A549 (cell line): ENCODE results near the gene ITGB7. TPM values are rescaled to one million over a fixed set of nuclear protein-coding genes. Genes with fewer than 3 reads are reported as not detected.

Experiments
- ATAC-seq, 2 experiments: fragments of 200-7000 bp in 1 of 2; fragments of >200 bp in 1 of 2; cut with Nextera tagmentation in 1 of 2; cut with Tn5 transposase in 1 of 2; 3 replicates each; pipeline versions ENCODE4 v1.8.0 to v1.9.1; 2018 to 2020; ENCODE audit warnings: mild to moderate bottlenecking in 1 of 2, moderate library complexity in 1 of 2
- CTCF ChIA-PET: fragments of 300-600 bp; sonication (Branson Sonifier 250); formaldehyde crosslinking; extraction: SDS; loops from one replicate; lab custom pipeline; 2021; ENCODE audit warnings: antibody characterized with exemption, inconsistent platforms; lab: Yijun Ruan, JAX
- POLR2A ChIA-PET: fragments of 350-600 bp; formaldehyde crosslinking; extraction: SDS; loops from one replicate; lab custom pipeline; 2021; ENCODE audit warnings: antibody characterized with exemption, inconsistent platforms; lab: Yijun Ruan, JAX
- DNase-seq, 2 experiments: peaks; one replicate each; pipeline versions ENCODE4 v3.0.0 to v3.0.0-alpha.2; 2011 to 2016; ENCODE audit warnings: low read depth in 1 of 2, low spot score in 1 of 2
- FAIRE-seq: peaks from 2 replicates; lab custom pipeline; 2011; peaks lifted over from hg19 to GRCh38; lab: Jason Lieb, UNC
- H3K27ac ChIP-seq, 2 experiments: fragments of >200 bp; sonication (Bioruptor Twin); formaldehyde crosslinking; 3 replicates each; pipeline ENCODE4 v1.5.1; 2016 to 2017
- H3K4me1 ChIP-seq: fragments of >200 bp; sonication (Bioruptor Twin); formaldehyde crosslinking; 3 replicates; pipeline ENCODE4 v1.6.1; 2016
- H3K4me2 ChIP-seq: fragments of >200 bp; sonication (Bioruptor Twin); formaldehyde crosslinking; 3 replicates; pipeline ENCODE4 v1.6.1; 2016
- H3K4me3 ChIP-seq: fragments of >200 bp; sonication (Bioruptor Twin); formaldehyde crosslinking; 3 replicates; pipeline ENCODE4 v1.5.1; 2016
- H3K9me3 ChIP-seq: fragments of >200 bp; sonication (Bioruptor Twin); formaldehyde crosslinking; 3 replicates; pipeline ENCODE4 v1.6.1; 2016
- ATOH8 ChIP-seq: fragments of 250-450 bp; sonication (Bioruptor Pico); IDR thresholded peaks from 2 replicates; pipeline ENCODE4 v1.5.0; 2020; ENCODE audit warnings: low read depth, mild to moderate bottlenecking, moderate library complexity
- CEBPB ChIP-seq, 2 experiments: fragments of >200 bp in 1 of 2; sonication (Bioruptor Twin) in 1 of 2; formaldehyde crosslinking in 1 of 2; IDR thresholded peaks; 2 replicates each; pipeline ENCODE4 v1.6.1; 2012 to 2016
- CHD2 ChIP-seq: fragments of 150-350 bp; IDR thresholded peaks from 2 replicates; pipeline ENCODE4 v1.6.1; 2014; ENCODE audit warnings: low read length; ENCODE audit not compliant: partially characterized antibody
- CTCF ChIP-seq: fragments of >200 bp; sonication (Bioruptor Twin); formaldehyde crosslinking; IDR thresholded peaks from 3 replicates; pipeline ENCODE4 v1.5.1; 2016
- E2F6 ChIP-seq: IDR thresholded peaks from 2 replicates; pipeline ENCODE4 v1.6.1; 2012; ENCODE audit warnings: low read depth, borderline replicate concordance
- EHF ChIP-seq: fragments of 250-450 bp; sonication (Bioruptor Pico); IDR thresholded peaks from 2 replicates; pipeline ENCODE4 v1.5.0; 2020; ENCODE audit warnings: mild to moderate bottlenecking
- ELK1 ChIP-seq: fragments of 150-350 bp; IDR thresholded peaks from 2 replicates; pipeline ENCODE4 v1.6.1; 2014; ENCODE audit warnings: low read depth, mild to moderate bottlenecking, low read length
- ESRRA ChIP-seq: fragments of 150-350 bp; IDR thresholded peaks from 2 replicates; pipeline ENCODE4 v1.6.1; 2014; ENCODE audit warnings: mild to moderate bottlenecking, low read length, borderline replicate concordance
- HMGXB4 ChIP-seq: fragments of 250-450 bp; sonication (Bioruptor Pico); IDR thresholded peaks from 2 replicates; pipeline ENCODE4 v1.5.0; 2021; ENCODE audit warnings: mild to moderate bottlenecking, moderate library complexity, borderline replicate concordance
- HOXA7 ChIP-seq: fragments of 250-450 bp; sonication (Bioruptor Pico); IDR thresholded peaks from 2 replicates; pipeline ENCODE4 v1.5.0; 2020; ENCODE audit warnings: mild to moderate bottlenecking, moderate library complexity
- HOXB13 ChIP-seq: fragments of 250-450 bp; sonication (Bioruptor Pico); IDR thresholded peaks from 2 replicates; pipeline ENCODE4 v1.5.0; 2020; ENCODE audit warnings: low read depth, mild to moderate bottlenecking, moderate library complexity
- KDM1A ChIP-seq: fragments of 200-600 bp; sonication (generic); IDR thresholded peaks from 2 replicates; pipeline ENCODE4 v1.6.1; 2016; ENCODE audit warnings: low read depth, mild to moderate bottlenecking
- KDM5A ChIP-seq: fragments of 200-600 bp; sonication (generic); IDR thresholded peaks from 2 replicates; pipeline ENCODE4 v1.6.1; 2016; ENCODE audit warnings: antibody characterized with exemption, mild to moderate bottlenecking
- RAD21 ChIP-seq, 2 experiments: fragments of >200 bp in 1 of 2; sonication (Bioruptor Twin) in 1 of 2; formaldehyde crosslinking in 1 of 2; IDR thresholded peaks in 1 of 2; conservative IDR thresholded peaks in 1 of 2; 2 replicates in 1 of 2; 3 replicates in 1 of 2; pipeline ENCODE4 v1.6.1; 2012 to 2018; ENCODE audit warnings: inconsistent platforms in 1 of 2
- RARB ChIP-seq: fragments of 250-450 bp; sonication (Bioruptor Pico); IDR thresholded peaks from 2 replicates; pipeline ENCODE4 v1.8.0; 2021; ENCODE audit warnings: mild to moderate bottlenecking, moderate library complexity
- RCOR1 ChIP-seq: fragments of 150-350 bp; IDR thresholded peaks from 2 replicates; pipeline ENCODE4 v1.6.1; 2014; ENCODE audit warnings: antibody characterized with exemption, low read length, low read depth
- RFX5 ChIP-seq: fragments of 450-650 bp; IDR thresholded peaks from 2 replicates; pipeline ENCODE4 v1.7.1; 2014; ENCODE audit warnings: antibody characterized with exemption, mild to moderate bottlenecking, moderate library complexity
- RNF2 ChIP-seq: fragments of 200-600 bp; sonication (generic); IDR thresholded peaks from 2 replicates; pipeline ENCODE4 v1.6.1; 2016; ENCODE audit warnings: low read depth, mild to moderate bottlenecking, antibody characterized with exemption, moderate library complexity, borderline replicate concordance
- SMC3 ChIP-seq: fragments of >200 bp; sonication (Bioruptor Twin); formaldehyde crosslinking; IDR thresholded peaks from 3 replicates; pipeline ENCODE4 v1.6.1; 2018; ENCODE audit warnings: inconsistent platforms
- TP53 ChIP-seq: fragments of 250-450 bp; sonication (Bioruptor Pico); IDR thresholded peaks from 2 replicates; pipeline ENCODE4 v1.5.0; 2021; ENCODE audit warnings: mild to moderate bottlenecking, moderate library complexity
- ZC3H11A ChIP-seq: fragments of 450-650 bp; IDR thresholded peaks from 2 replicates; pipeline ENCODE4 v1.6.1; 2014; ENCODE audit warnings: antibody characterized with exemption, mild to moderate bottlenecking
- WGBS: methylation state at CpG from one replicate; pipeline ENCODE4 v1.1.6; 2017; ENCODE audit errors: missing lambda C conversion rate; 5-methylcytosine and 5-hydroxymethylcytosine counted together
- polyA plus RNA-seq, 4 experiments: library from polyadenylated mRNA; depleted of rRNA in 3 of 4; stranded (reverse); fragments of >200 nt; fragmentation: RNase III in 1 of 4; extraction: RNeasy Plus Mini Kit Qiagen cat#74134 plus additional on column Dnase treatment in 1 of 4; gene quantifications; 2 replicates in 3 of 4; 3 replicates in 1 of 4; pipeline ENCODE4 v1.2.3, GENCODE V29; 2011 to 2017

ITGB7 gene
- polyA plus RNA-seq, 2 of the 4 experiments (the other 2 are of a cell fraction): 0.54 to 0.56 TPM

GRCh38 chr12:53147653-53148052 lies 59.4 kb downstream of the ITGB7 start:
- H3K9me3 ChIP-seq: no peaks in the 10 kb centered on the region
- no peak overlapping the region for H3K4me2 ChIP-seq
- H3K27ac ChIP-seq: no peak overlapping the region
- no peak for DNase-seq
- CTCF ChIA-PET: no interaction called here
- H3K4me3 ChIP-seq: no peak overlapping the region
- no peak for ATAC-seq
- H3K4me1 ChIP-seq: no peaks in the 10 kb centered on the region
- FAIRE-seq: no peak
- POLR2A ChIA-PET: no interaction called here
- TF ChIP-seq RFX5: no peak
- no peak for TF ChIP-seq ESRRA
- TF ChIP-seq ZC3H11A: no peak
- no peak for TF ChIP-seq RCOR1
- no peak for TF ChIP-seq RAD21 (conservative IDR thresholded peaks at IDR 0.05 in 1 of 2, IDR thresholded peaks at IDR 0.05 in 1 of 2)
- no peak for TF ChIP-seq HOXB13 (CRISPR knock-in tag)
- no peak for TF ChIP-seq CTCF
- WGBS: 74% methylated on average over 15 of the region's 15 CpGs

GRCh38 chr12:53147181-53147580 lies 59.9 kb downstream of the ITGB7 start:
- H3K4me1 ChIP-seq: no peaks in the 10 kb centered on the region
- TF ChIP-seq SMC3: no peak
- TF ChIP-seq CEBPB (IDR thresholded peaks at IDR 0.05): no peak
- no peak for TF ChIP-seq HMGXB4 (CRISPR knock-in tag)
- no peak for TF ChIP-seq CHD2
- no peak for TF ChIP-seq RNF2
- TF ChIP-seq E2F6: no peak
- TF ChIP-seq TP53 (CRISPR knock-in tag): no peak
- no peak for TF ChIP-seq KDM1A
- TF ChIP-seq KDM5A: no peak
- TF ChIP-seq RCOR1: no peak
- TF ChIP-seq RARB (CRISPR knock-in tag): no peak
- TF ChIP-seq HOXA7 (CRISPR knock-in tag): no peak
- no peak for TF ChIP-seq ELK1
- no peak for TF ChIP-seq HOXB13 (CRISPR knock-in tag)
- no peak for TF ChIP-seq ATOH8 (CRISPR knock-in tag)
- no peak for TF ChIP-seq EHF (CRISPR knock-in tag)
- no peak for FAIRE-seq
- WGBS: 74% methylated on average over 5 of the region's 5 CpGs
- no peak overlapping the region for H3K27ac ChIP-seq
- no peak overlapping the region for H3K4me2 ChIP-seq
- DNase-seq: no peak
- ChIA-PET CTCF (interaction anchor here (3.8 kb wide), 1 partner anchor 13 kb away, joined by 24 read pairs; no protein-coding TSS in a partner anchor), POLR2A (no interaction called here)
- H3K4me3 ChIP-seq: no peak overlapping the region
- no peak for ATAC-seq
- H3K9me3 ChIP-seq: no peaks in the 10 kb centered on the region
